ENCODE measurements around the gene RAVER1. TPM values are rescaled to one million over a fixed set of nuclear protein-coding genes. Genes with fewer than 3 reads are reported as not detected.
"Not testable (repeated sequence)": the region's sequence is repeated elsewhere in the genome, so short reads cannot be mapped to it uniquely, and the experiment has no call there.

Gene RAVER1
- 10.1 TPM for total RNA-seq
- long read RNA-seq, partial matches to known transcripts = 3 of 7 reads
- long read RNA-seq, other reads (novel, unspliced or antisense) = 2 of 7 reads

- intact Hi-C loops (cut with DNase I) = loop anchor here (1.0 to 2.0 kb wide), 3 partner anchors 20 to 62 kb away; partner anchors contain the start of genes ICAM1 and TYK2
- ATAC-seq (peak; percentile 94), DNase-seq (ENCODE audit: missing footprints) (peak; percentile 99)
Measured at GRCh38 chr19:10332965-10333757, at the start of gene RAVER1. Gene RAVER1 (minus strand): TSS chr19:10333529. CDS start chr19:10333507, 22 bp downstream.

- ATAC-seq; DNase-seq (ENCODE audit: missing footprints); intact Hi-C loops (cut with DNase I): not testable (repeated sequence)
Measured at GRCh38 chr19:10383223-10383499, 49.8 kb upstream of the RAVER1 start.

- peak; percentile 99 for ATAC-seq
- intact Hi-C loops (cut with DNase I) = loop anchor here (1.0 kb wide), 1 partner anchor 47 kb away; the partner anchor contains the start of gene RAVER1
- DNase-seq (ENCODE audit: missing footprints) = peak; percentile 98
Measured at GRCh38 chr19:10380313-10381102, 47.2 kb upstream of the RAVER1 start, which contains the start of gene TYK2. Gene TYK2 (minus strand): TSS chr19:10380572. CDS start chr19:10378406, 2,166 bp downstream.

- ATAC-seq (no peak), DNase-seq (ENCODE audit: missing footprints) (no peak)
- intact Hi-C loops (cut with DNase I) = loop anchor here (1.0 kb wide), 1 partner anchor 47 kb away; the partner anchor contains the start of gene RAVER1
Measured at GRCh38 chr19:10379880-10380312, 46.6 kb upstream of the RAVER1 start.

- no peak for ATAC-seq
- intact Hi-C loops (cut with DNase I) = no loop called here
Measured at GRCh38 chr19:10378124-10378523, 44.8 kb upstream of the RAVER1 start.

GRCh38 chr19:10377140-10377640, 43.9 kb upstream of the RAVER1 start:
- DNase-seq (ENCODE audit: missing footprints); intact Hi-C loops (cut with DNase I); ATAC-seq: not testable (repeated sequence)

More at GRCh38 chr19:10378124-10378523, 44.8 kb upstream of the RAVER1 start:
- no peak for DNase-seq (ENCODE audit: missing footprints)

GRCh38 chr19:10374931-10375330, 41.6 kb upstream of the RAVER1 start:
- DNase-seq (ENCODE audit: missing footprints) (no peak), ATAC-seq (no peak)
- intact Hi-C loops (cut with DNase I) = no loop called here

GRCh38 chr19:10372690-10373089, 39.4 kb upstream of the RAVER1 start:
- no peak for DNase-seq (ENCODE audit: missing footprints)
- ATAC-seq = no peak
- intact Hi-C loops (cut with DNase I) = no loop called here

GRCh38 chr19:10368101-10368803, 34.9 kb upstream of the RAVER1 start:
- intact Hi-C loops (cut with DNase I) = no loop called here
- no peak for DNase-seq (ENCODE audit: missing footprints)

GRCh38 chr19:10366950-10367512, 33.7 kb upstream of the RAVER1 start:
- ATAC-seq; intact Hi-C loops (cut with DNase I); DNase-seq (ENCODE audit: missing footprints): not testable (repeated sequence)

More at GRCh38 chr19:10368101-10368803, 34.9 kb upstream of the RAVER1 start:
- ATAC-seq = no peak

- ATAC-seq (no peak), DNase-seq (ENCODE audit: missing footprints) (no peak)
- intact Hi-C loops (cut with DNase I) = no loop called here
Measured at GRCh38 chr19:10365518-10365917, 32.2 kb upstream of the RAVER1 start.

- intact Hi-C loops (cut with DNase I) = no loop called here
- no peak for DNase-seq (ENCODE audit: missing footprints)
- ATAC-seq = peak; percentile 43
Measured at GRCh38 chr19:10364644-10365043, 31.3 kb upstream of the RAVER1 start.

- intact Hi-C loops (cut with DNase I) = no loop called here
- DNase-seq (ENCODE audit: missing footprints) (no peak), ATAC-seq (no peak)
Measured at GRCh38 chr19:10363789-10364281, 30.5 kb upstream of the RAVER1 start.

GRCh38 chr19:10362259-10362658, 28.9 kb upstream of the RAVER1 start:
- intact Hi-C loops (cut with DNase I) = no loop called here
- ATAC-seq (no peak), DNase-seq (ENCODE audit: missing footprints) (no peak)

- intact Hi-C loops (cut with DNase I) = no loop called here
- ATAC-seq = no peak
- no peak for DNase-seq (ENCODE audit: missing footprints)
Measured at GRCh38 chr19:10361569-10362011, 28.3 kb upstream of the RAVER1 start.

GRCh38 chr19:10356431-10356830, 23.1 kb upstream of the RAVER1 start:
- DNase-seq (ENCODE audit: missing footprints) = no peak
- no peak for ATAC-seq
- intact Hi-C loops (cut with DNase I) = no loop called here

GRCh38 chr19:10353793-10354391, 20.6 kb upstream of the RAVER1 start:
- intact Hi-C loops (cut with DNase I) = loop anchor here (1.0 kb wide), 1 partner anchor 21 kb away; the partner anchor contains the start of gene RAVER1
- ATAC-seq = peak; percentile 80
- peak; percentile 83 for DNase-seq (ENCODE audit: missing footprints)

Data from Right ventricle myocardium inferior (tissue), 1 donor.